ENCODE data around the gene ST6GAL2. TPM values are rescaled to one million over a fixed set of nuclear protein-coding genes. Genes with fewer than 3 reads are reported as not detected.

The ST6GAL2 gene
- total RNA-seq, 1 donor from 2014 or later: 2.5 TPM

DNA sequence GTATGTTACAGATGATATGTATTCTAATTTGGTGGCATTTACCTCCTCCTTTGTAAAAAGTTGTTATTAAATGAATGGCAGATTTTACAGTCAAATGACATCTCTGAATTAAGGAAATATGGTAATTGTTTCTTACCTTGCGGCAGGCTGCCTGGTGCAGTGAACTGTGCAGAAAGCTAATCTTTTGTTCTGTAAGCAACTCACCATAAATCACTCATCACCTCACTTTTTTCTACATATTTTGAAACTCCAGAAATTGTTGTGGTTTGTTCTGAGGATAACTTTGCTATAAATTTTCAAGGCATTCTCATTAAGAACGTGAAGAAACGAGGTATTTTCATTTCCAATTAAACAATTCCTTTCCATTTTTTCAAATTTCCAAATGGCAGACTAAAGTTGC, 52.7 kb downstream of the ST6GAL2 start:
- DNase-seq: no peak
- no peaks in the 10 kb centered on the region for H3K36me3 ChIP-seq
- H3K9me3 ChIP-seq: no peaks in the 10 kb centered on the region
- no peak overlapping the region for H3K4me3 ChIP-seq
- TF ChIP-seq, protein P1, sequence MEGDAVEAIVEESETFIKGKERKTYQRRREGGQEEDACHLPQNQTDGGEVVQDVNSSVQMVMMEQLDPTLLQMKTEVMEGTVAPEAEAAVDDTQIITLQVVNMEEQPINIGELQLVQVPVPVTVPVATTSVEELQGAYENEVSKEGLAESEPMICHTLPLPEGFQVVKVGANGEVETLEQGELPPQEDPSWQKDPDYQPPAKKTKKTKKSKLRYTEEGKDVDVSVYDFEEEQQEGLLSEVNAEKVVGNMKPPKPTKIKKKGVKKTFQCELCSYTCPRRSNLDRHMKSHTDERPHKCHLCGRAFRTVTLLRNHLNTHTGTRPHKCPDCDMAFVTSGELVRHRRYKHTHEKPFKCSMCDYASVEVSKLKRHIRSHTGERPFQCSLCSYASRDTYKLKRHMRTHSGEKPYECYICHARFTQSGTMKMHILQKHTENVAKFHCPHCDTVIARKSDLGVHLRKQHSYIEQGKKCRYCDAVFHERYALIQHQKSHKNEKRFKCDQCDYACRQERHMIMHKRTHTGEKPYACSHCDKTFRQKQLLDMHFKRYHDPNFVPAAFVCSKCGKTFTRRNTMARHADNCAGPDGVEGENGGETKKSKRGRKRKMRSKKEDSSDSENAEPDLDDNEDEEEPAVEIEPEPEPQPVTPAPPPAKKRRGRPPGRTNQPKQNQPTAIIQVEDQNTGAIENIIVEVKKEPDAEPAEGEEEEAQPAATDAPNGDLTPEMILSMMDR (IDR thresholded peaks at IDR 0.05): no peak
- ATAC-seq: no peak
- H3K27me3 ChIP-seq: no peaks in the 10 kb centered on the region
- no peak overlapping the region for H3K27ac ChIP-seq
- H3K4me1 ChIP-seq: no peaks in the 10 kb centered on the region
- intact Hi-C loops (cut with DNase I): no loop called here

DNA sequence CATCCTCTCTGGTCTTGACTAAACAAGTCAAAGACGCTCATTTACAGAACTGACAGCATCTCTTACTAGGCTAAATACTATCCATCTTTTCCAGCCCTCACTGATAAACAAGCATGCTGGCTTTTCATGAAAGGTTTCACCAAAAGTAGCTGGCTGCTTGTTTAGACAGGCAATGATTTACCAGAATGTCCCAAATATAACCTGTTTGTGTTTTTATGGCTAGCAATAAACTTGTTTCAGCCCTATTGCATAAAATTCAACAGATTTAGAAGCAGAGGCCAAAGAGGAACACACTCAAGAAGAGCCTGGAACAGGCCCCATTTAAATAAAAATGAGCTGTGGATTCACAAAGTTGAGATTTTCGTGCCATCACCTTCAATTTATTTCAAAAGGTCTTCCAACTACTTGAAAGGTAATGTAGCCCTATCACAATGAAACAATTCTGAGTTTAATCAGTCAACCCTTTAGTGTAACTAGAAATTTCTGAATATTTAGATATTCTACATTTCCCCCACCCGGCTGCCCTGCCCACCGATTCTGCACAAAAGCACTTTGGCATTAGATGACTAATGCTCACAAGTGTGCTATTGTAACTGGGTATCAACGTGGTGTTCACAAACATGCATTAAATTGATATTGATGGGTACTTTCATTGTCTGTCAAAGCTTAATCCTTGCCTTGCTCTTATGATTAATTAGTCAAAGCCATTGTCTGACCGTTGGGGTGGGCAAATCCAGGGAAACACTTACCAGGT, 54.0 kb downstream of the ST6GAL2 start:
- intact Hi-C loops (cut with DNase I): no loop called here

DNA sequence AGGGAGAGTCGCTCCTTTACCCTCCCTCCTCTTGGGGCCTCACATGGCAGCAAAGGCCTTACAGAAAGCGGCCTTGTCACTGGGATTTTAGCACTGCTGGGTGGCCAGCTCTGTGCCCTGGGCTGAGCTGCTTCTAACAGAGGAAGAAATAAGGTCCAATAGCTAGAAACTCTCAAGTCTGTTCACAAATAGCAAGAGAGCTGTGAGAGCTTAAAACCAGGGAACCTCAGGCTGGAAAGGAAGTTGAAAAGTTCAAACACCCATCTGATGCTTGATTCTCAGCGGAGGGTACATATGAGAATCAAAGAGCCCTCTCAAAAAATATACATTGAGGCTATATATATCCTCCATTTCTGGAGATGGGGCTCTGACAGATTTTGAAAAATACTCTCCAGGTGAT, 54.7 kb downstream of the ST6GAL2 start:
- no peak overlapping the region for H3K27ac ChIP-seq
- ATAC-seq (no peak), DNase-seq (no peak)
- no peaks in the 10 kb centered on the region for H3K9me3 ChIP-seq
- H3K4me3 ChIP-seq: no peak overlapping the region
- no peaks in the 10 kb centered on the region for H3K4me1 ChIP-seq
- TF ChIP-seq, protein P1 (IDR thresholded peaks at IDR 0.05): no peak
- no peaks in the 10 kb centered on the region for H3K36me3 ChIP-seq
- intact Hi-C loops (cut with DNase I): no loop called here
- H3K27me3 ChIP-seq: no peaks in the 10 kb centered on the region

More for the DNA sequence above, 54.0 kb downstream of the ST6GAL2 start:
- Histone ChIP-seq H3K4me1 (no peaks in the 10 kb centered on the region), H3K27ac (no peak overlapping the region), H3K9me3 (no peaks in the 10 kb centered on the region), H3K36me3 (no peaks in the 10 kb centered on the region), H3K4me3 (no peak overlapping the region), H3K27me3 (no peaks in the 10 kb centered on the region)
- DNase-seq: no peak
- TF ChIP-seq, protein P1 (IDR thresholded peaks at IDR 0.05): no peak
- ATAC-seq: no peak

DNA sequence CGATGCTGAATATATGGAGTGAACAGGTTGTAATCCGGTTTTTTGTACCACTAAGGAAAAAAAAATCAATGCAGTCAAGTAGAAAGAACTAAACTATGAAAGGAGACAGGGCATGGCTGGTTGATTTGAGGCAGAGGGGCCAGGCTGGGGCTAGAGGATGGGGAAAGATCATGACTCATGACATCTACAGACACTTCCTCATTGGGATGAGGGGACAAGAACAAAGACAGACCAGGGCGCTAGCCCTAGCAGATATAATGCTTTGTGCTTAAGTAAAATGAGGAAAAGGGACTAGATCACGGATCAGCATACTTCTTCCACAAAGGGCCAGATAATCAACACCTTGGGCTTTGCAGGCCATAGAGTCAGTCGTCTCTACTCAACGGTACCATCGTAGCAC, 55.8 kb downstream of the ST6GAL2 start:
- Histone ChIP-seq H3K36me3 (no peaks in the 10 kb centered on the region), H3K27me3 (no peaks in the 10 kb centered on the region), H3K4me3 (no peak overlapping the region), H3K4me1 (no peaks in the 10 kb centered on the region), H3K27ac (no peak overlapping the region), H3K9me3 (no peaks in the 10 kb centered on the region)
- ATAC-seq (no peak), DNase-seq (no peak)
- TF ChIP-seq, protein P1 (IDR thresholded peaks at IDR 0.05): no peak
- intact Hi-C loops (cut with DNase I): no loop called here

DNA sequence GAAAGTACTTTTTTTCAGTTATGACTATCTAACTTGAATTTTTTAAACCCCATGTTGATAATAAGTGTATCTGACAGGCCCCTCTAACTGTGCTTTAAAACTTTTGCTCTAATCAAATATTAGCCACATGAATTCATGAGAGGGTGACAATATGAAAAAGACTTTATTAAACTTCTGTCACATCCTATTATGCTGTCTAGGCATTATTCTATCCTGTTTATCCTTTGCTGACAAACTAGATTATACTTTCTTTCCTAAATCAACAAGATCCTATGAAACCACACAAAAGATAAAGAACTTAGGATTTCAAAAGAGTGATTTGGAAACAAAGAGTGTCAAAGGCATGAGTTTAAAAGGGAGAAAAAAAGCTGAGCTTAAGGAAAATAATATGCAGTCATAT, 57.8 kb downstream of the ST6GAL2 start:
- ATAC-seq (no peak), DNase-seq (no peak)
- H3K4me3 ChIP-seq: no peak overlapping the region
- intact Hi-C loops (cut with DNase I): no loop called here
- H3K36me3 ChIP-seq: no peaks in the 10 kb centered on the region
- no peaks in the 10 kb centered on the region for H3K9me3 ChIP-seq
- TF ChIP-seq, protein P1 (IDR thresholded peaks at IDR 0.05): no peak
- no peaks in the 10 kb centered on the region for H3K4me1 ChIP-seq
- no peak overlapping the region for H3K27ac ChIP-seq
- no peaks in the 10 kb centered on the region for H3K27me3 ChIP-seq

Data from upper lobe of right lung (tissue), 1 donor.